Ishikawa (cell line): ENCODE results near the gene CKM.

Experiments used
- CEBPB ChIP-seq: IDR thresholded peaks from 2 replicates; pipeline ENCODE4 v1.6.1; 2012
- CREB1 ChIP-seq: IDR thresholded peaks from 2 replicates; pipeline ENCODE4 v1.6.1; 2012; ENCODE audit warnings: low read depth
- EGR1 ChIP-seq: IDR thresholded peaks from 2 replicates; pipeline ENCODE4 v1.6.1; 2012
- EP300 ChIP-seq: IDR thresholded peaks from 2 replicates; pipeline ENCODE4 v1.6.1; 2012; ENCODE audit warnings: borderline replicate concordance
- FOXM1 ChIP-seq: IDR thresholded peaks from 2 replicates; pipeline ENCODE4 v1.6.1; 2012; ENCODE audit warnings: low read depth, borderline replicate concordance
- NFIC ChIP-seq: IDR thresholded peaks from 2 replicates; pipeline ENCODE4 v1.6.1; 2012
- RAD21 ChIP-seq: IDR thresholded peaks from 2 replicates; pipeline ENCODE4 v1.6.1; 2012; ENCODE audit warnings: low read depth
- TAF1 ChIP-seq: IDR thresholded peaks from 2 replicates; pipeline ENCODE4 v1.6.1; 2012; ENCODE audit warnings: low read depth, mild to moderate bottlenecking
- TCF12 ChIP-seq: IDR thresholded peaks from 2 replicates; pipeline ENCODE4 v1.6.1; 2012; ENCODE audit warnings: low read depth
- TEAD4 ChIP-seq: IDR thresholded peaks from 2 replicates; pipeline ENCODE4 v1.6.1; 2012
- YY1 ChIP-seq: IDR thresholded peaks from 2 replicates; pipeline ENCODE4 v1.6.1; 2012; ENCODE audit warnings: low read depth
- ZBTB7A ChIP-seq: IDR thresholded peaks from 2 replicates; pipeline ENCODE4 v1.6.1; 2012; ENCODE audit warnings: low read depth
- TF ChIP-seq, protein P1 (sequence below): IDR thresholded peaks from 2 replicates; pipeline ENCODE4 v1.6.1; 2012; ENCODE audit warnings: low read depth, mild to moderate bottlenecking
- TF ChIP-seq, protein P2 (sequence below): IDR thresholded peaks from 2 replicates; pipeline ENCODE4 v1.6.1; 2012
- TF ChIP-seq, protein P3 (sequence below): IDR thresholded peaks from 2 replicates; pipeline ENCODE4 v1.6.1; 2012

Gene CKM

DNA sequence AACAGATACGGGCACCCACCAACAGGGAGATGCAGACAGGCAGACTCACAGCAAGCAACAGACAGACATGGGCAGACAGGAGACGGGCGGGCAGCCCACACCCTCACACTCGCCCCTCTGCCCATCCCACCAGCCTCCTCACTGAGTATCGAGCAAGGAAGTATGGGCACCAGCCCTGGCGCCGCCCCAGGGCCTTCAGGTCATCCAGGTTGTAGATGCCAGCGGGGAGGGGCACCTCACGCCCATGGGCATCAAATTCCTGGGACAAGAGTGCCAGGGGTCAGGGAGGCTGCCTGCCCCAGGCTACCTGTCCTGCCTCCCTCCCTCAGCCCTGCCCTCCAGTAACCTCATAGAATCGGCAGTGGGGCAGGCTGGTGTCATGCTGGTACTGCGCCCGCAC is 42.0 kb upstream of the CKM start:
- TF ChIP-seq, protein P1, sequence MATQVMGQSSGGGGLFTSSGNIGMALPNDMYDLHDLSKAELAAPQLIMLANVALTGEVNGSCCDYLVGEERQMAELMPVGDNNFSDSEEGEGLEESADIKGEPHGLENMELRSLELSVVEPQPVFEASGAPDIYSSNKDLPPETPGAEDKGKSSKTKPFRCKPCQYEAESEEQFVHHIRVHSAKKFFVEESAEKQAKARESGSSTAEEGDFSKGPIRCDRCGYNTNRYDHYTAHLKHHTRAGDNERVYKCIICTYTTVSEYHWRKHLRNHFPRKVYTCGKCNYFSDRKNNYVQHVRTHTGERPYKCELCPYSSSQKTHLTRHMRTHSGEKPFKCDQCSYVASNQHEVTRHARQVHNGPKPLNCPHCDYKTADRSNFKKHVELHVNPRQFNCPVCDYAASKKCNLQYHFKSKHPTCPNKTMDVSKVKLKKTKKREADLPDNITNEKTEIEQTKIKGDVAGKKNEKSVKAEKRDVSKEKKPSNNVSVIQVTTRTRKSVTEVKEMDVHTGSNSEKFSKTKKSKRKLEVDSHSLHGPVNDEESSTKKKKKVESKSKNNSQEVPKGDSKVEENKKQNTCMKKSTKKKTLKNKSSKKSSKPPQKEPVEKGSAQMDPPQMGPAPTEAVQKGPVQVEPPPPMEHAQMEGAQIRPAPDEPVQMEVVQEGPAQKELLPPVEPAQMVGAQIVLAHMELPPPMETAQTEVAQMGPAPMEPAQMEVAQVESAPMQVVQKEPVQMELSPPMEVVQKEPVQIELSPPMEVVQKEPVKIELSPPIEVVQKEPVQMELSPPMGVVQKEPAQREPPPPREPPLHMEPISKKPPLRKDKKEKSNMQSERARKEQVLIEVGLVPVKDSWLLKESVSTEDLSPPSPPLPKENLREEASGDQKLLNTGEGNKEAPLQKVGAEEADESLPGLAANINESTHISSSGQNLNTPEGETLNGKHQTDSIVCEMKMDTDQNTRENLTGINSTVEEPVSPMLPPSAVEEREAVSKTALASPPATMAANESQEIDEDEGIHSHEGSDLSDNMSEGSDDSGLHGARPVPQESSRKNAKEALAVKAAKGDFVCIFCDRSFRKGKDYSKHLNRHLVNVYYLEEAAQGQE = no peak
- TF ChIP-seq TEAD4 (no peak), RAD21 (no peak), NFIC (no peak), TCF12 (no peak)

DNA sequence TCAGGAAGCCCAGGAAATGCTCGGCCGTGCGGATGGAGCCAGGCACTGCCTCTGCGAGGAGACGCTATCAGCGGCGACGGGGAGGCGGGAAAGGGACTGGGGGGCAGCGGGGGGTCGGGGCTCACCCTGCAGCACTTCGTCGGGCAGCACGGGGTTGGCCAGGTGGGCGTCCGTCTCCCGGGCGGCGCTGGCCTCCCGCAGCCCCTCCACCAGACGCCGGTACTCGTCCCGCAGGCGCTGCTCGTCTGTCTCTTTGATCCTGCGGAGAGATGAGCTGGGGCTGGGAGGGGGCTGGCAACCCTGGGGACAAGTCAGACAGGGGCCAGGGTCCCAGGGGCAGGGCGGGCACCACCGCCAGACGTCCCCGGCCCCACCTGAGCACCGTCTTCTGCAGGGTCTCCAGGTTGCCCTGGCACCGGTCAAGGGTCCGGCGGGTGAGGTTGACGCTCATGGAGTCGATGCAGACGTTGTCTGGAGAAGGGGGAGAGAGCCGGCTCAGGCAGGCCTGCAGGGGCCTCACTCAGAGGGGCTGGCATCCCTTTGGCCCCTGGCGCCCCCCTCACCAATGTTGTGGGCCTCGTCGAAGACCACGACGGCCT is 41.3 kb upstream of the CKM start:
- TF ChIP-seq, protein P2, sequence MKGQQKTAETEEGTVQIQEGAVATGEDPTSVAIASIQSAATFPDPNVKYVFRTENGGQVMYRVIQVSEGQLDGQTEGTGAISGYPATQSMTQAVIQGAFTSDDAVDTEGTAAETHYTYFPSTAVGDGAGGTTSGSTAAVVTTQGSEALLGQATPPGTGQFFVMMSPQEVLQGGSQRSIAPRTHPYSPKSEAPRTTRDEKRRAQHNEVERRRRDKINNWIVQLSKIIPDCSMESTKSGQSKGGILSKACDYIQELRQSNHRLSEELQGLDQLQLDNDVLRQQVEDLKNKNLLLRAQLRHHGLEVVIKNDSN = no peak
- TF ChIP-seq TEAD4 = no peak
- no peak for TF ChIP-seq EP300
- TF ChIP-seq CREB1 = no peak
- no peak for TF ChIP-seq FOXM1
- no peak for TF ChIP-seq ZBTB7A
- TF ChIP-seq NFIC = no peak
- TF ChIP-seq RAD21 = no peak
- TF ChIP-seq TAF1 = no peak
- TF ChIP-seq CEBPB = no peak
- TF ChIP-seq, protein P3, sequence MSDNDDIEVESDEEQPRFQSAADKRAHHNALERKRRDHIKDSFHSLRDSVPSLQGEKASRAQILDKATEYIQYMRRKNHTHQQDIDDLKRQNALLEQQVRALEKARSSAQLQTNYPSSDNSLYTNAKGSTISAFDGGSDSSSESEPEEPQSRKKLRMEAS = no peak
- TF ChIP-seq TCF12 = no peak

DNA sequence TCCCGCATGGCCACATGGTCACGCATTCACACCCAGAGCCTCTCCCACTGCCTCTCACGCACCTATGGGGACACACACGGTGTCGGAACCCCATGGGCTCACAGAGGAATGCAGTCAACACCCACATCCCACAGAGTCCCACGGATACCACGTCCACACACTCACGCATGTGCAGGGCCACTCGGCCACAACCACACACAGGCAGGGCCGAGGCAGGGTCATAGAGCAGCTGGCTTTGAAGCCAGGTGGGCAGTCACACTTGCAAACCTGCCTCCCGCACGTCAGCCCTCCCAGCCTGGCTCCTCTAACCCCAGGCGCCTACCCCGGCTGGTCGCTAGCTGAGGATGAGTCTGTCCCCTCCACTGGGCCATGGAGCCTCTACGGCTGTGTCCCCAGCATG is 39.6 kb upstream of the CKM start:
- TF ChIP-seq, protein P2 = no peak
- TF ChIP-seq EP300 (no peak), TEAD4 (no peak), CREB1 (no peak), TCF12 (no peak), CEBPB (no peak), RAD21 (no peak), FOXM1 (no peak), EGR1 (no peak), TAF1 (no peak), YY1 (no peak), ZBTB7A (no peak), NFIC (no peak)
- TF ChIP-seq, protein P3 = no peak
- TF ChIP-seq, protein P1 = no peak

DNA sequence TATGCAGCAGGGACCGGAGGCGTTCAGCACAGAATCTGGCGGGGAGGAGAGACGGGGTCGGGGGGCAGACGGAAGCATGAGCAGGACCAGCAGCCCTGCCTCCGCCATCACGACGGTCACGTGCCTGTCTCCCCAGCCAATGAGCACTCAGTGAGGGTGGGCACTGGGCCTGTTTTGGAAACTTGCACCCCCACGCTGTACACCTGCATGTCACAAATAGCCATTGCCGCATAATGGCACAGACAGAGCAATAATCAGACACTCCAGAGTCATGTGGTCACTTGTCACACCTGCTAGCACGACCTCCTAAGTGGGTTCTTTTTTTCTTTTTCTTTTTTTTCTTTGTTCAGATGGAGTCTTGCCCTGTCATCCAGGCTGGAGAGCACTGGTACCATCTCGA is 38.9 kb upstream of the CKM start:
- TF ChIP-seq EGR1 (no peak), YY1 (no peak), TEAD4 (no peak), TAF1 (no peak)

DNA sequence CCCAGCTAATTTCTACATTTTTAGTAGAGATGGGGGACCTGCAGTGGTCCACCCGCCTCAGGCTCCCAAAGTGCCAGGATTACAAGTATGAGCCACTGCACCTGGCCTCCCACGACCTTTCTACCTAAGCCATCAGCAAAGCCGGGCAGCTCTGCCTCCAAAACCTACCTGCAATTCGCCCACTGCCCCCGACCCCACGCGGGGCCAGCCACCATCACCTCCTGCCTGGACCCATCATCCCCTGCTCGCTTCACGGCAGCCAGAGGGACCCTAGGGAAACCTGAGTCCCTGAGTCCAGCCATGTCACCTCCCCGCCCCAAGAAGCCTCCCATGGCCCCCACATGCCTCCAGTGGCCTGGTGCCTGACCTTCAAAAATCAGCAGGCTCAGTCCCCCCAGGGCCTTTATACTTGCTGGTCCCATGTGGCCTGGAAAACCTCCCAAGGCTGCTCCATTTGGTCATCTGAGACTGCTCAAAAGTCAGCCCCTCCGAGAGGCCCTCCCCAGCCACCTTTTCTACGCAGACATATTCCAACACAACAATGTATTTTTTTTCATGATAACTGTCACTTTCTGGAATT is 35.6 kb upstream of the CKM start:
- TF ChIP-seq TCF12 (no peak), EGR1 (no peak), EP300 (no peak), YY1 (no peak), TEAD4 (no peak), TAF1 (no peak), CREB1 (no peak), RAD21 (no peak)
- TF ChIP-seq, protein P3 = no peak
- TF ChIP-seq, protein P2 = no peak
